Stomach smooth muscle (tissue), 2 donors: ENCODE results near the gene ATP4B.

Experiments
- H3K27ac ChIP-seq: one replicate; pipeline ENCODE4 v1.7.0; 2013; ENCODE audit warnings: mild to moderate bottlenecking, low read length, inconsistent platforms
- H3K27me3 ChIP-seq, 2 donors: one replicate each; pipeline ENCODE4 v1.7.0; 2013; ENCODE audit warnings: low read length in 2 of 2; ENCODE audit not compliant: insufficient read depth in 2 of 2, control insufficient read depth in 1 of 2
- H3K36me3 ChIP-seq, 2 donors: one replicate each; pipeline ENCODE4 v1.7.0; 2013; ENCODE audit warnings: low read length in 2 of 2; ENCODE audit not compliant: control insufficient read depth in 2 of 2, insufficient read depth in 2 of 2
- H3K4me1 ChIP-seq: one replicate; pipeline ENCODE4 v1.7.0; 2013; ENCODE audit warnings: low read length; ENCODE audit not compliant: control insufficient read depth, insufficient read depth
- H3K4me3 ChIP-seq, 2 donors: one replicate each; pipeline ENCODE4 v1.7.0; 2013; ENCODE audit warnings: low read length in 2 of 2
- H3K9ac ChIP-seq, 2 donors: one replicate each; pipeline ENCODE4 v1.7.0; 2013; ENCODE audit warnings: low read length in 2 of 2, mild to moderate bottlenecking in 1 of 2
- H3K9me3 ChIP-seq, 2 donors: one replicate each; pipeline ENCODE4 v1.7.0; 2013; ENCODE audit warnings: low read length in 2 of 2; ENCODE audit not compliant: control insufficient read depth in 2 of 2
- donor health status: healthy.
- donor health status: Pancreatic carcinoma.

Gene ATP4B

DNA sequence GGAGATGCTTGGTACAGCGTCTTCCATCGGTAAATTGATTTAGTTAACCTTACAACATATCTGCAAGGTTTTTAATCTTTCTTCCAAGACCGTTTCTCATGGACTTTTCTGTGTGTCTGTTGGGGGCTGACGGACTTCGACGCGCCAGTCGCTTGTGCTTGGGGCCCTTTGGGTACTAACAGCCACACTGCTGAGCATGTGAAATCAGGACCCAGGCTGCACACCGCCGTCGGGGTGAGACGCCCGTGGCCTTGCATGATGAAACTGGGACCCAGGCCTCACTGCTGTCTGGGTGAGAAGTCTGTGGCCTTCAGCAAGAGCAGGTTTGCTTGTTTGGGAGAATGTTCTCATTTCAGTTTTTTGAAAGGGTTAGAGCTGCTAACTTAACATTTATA is 9.8 kb downstream of the ATP4B start:
- Histone ChIP-seq H3K9me3 (no peaks in the 10 kb centered on the region), H3K4me1 (peaks cover 13% of the 10 kb centered on the region), H3K27me3 (no peaks in the 10 kb centered on the region), H3K36me3 (no peaks in the 10 kb centered on the region), H3K4me3 (no peak overlapping the region), H3K9ac (no peak overlapping the region), H3K27ac (no peak overlapping the region)

DNA sequence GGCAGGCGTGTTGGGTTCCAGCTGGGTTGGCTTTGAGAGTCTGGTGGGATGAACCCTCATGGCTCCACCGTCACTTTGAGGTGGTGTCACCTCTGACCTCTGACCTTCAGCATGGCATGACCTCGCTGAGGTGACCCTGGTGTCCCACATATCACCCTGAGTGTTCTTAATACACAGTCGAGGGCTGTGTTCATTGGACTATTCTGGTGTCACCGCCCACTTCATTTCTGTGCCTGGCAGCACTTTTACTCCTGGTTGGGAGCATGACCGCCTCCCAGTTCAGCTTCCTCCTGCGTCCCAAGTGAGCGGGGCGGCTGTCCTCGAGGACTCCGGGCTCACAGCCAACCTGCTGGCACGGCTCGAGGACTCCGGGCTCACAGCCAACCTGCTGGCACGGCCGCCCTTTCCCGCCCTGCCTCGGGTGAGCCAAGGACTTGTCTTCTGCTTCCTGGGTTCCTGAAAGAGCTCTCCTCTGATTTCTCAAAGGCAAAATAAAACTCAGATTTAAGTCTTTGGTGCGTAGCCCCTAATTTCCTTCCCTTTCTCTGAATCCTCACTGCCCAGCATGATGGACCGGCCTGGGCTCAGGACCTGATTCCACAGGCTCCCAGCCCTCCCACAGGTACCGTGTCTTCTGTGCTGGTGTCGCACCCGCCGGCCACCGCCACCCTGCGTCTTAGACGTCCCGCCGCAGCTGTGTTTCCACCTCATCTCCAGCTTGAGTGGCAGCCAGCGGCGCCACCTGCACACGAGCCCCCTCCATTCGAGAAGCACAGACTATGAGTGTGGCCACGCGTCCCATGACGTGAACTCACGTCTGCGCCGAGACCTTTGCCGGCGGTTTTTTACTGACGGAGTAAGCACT is 10.4 kb downstream of the ATP4B start:
- H3K9me3 ChIP-seq = no peaks in the 10 kb centered on the region
- peaks cover 13% of the 10 kb centered on the region for H3K4me1 ChIP-seq
- no peak overlapping the region for H3K4me3 ChIP-seq
- peak overlapping the region; percentile 55 for H3K27ac ChIP-seq
- H3K36me3 ChIP-seq = no peaks in the 10 kb centered on the region
- no peak overlapping the region for H3K9ac ChIP-seq
- H3K27me3 ChIP-seq = no peaks in the 10 kb centered on the region

DNA sequence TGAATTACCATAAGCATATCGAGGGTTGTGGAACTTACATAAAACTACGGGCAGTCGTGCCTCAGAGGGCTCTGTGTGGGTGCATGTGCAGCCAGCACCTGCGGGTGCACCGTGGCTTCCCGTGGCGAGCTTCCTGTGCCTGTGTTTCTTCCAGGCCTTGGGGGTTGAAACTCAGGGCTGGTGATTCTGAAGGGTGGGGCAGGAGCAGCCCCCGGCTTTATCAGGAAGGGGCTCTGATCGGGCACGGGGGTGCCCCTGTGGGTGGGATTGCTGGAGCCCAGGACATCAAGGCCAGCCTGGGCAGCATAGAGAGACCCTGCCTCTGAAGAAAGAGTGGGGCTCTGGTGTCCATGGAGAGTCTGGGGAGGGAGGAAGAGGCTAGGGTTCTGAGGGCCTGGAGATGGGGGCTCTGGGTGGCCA is 11.1 kb downstream of the ATP4B start:
- Histone ChIP-seq H3K9me3 (no peaks in the 10 kb centered on the region), H3K9ac (no peak overlapping the region), H3K4me1 (peaks cover 13% of the 10 kb centered on the region), H3K27ac (peak overlapping the region; percentile 55), H3K4me3 (no peak overlapping the region), H3K36me3 (no peaks in the 10 kb centered on the region), H3K27me3 (no peaks in the 10 kb centered on the region)

DNA sequence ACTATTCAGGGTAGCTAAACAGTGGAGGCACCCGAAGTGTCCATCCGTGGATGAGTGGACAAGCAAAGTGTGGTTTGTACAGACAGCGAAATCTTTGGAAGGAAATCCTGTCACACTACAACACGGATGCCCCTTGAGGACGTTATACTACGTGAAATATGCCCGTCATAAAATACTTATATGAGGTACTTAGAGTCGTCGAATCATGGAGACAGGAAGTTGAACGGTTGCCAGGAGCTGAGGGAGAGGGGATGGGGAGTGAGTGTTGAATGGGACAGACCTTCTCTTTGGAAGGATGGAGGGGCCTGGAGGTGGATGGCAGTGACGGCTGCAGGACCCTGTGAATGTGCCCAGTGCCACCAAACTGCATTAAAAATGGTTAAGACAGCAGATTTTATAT is 11.6 kb downstream of the ATP4B start:
- Histone ChIP-seq H3K9ac (no peak overlapping the region), H3K36me3 (peaks cover 0 to 2% of the 10 kb centered on the region in 2 donors), H3K27ac (no peak overlapping the region), H3K9me3 (no peaks in the 10 kb centered on the region), H3K4me1 (peaks cover 12% of the 10 kb centered on the region), H3K4me3 (no peak overlapping the region), H3K27me3 (no peaks in the 10 kb centered on the region)

DNA sequence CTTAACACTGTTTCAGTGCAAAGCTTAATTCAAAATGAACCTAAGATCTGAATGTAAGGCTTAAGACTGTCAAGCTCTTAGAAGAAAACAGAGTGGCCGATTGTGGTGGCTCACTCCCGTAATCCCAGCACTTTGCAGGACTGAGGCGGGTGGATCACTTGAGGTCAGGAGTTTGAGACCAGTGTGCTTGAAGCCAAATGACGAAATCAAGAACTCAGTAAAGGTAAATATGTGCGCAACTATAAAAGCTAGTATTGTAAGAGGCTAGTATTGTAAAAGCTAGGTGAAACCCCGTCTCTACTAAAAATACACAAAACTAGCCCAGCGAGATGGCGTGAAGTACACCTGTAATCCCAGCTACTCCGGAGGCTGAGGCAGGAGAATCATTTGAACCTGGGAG is 12.7 kb downstream of the ATP4B start:
- Histone ChIP-seq H3K4me1 (peaks cover 10% of the 10 kb centered on the region), H3K9me3 (no peaks in the 10 kb centered on the region), H3K27ac (no peak overlapping the region), H3K36me3 (peaks cover 0 to 3% of the 10 kb centered on the region in 2 donors), H3K4me3 (no peak overlapping the region), H3K9ac (no peak overlapping the region), H3K27me3 (no peaks in the 10 kb centered on the region)

DNA sequence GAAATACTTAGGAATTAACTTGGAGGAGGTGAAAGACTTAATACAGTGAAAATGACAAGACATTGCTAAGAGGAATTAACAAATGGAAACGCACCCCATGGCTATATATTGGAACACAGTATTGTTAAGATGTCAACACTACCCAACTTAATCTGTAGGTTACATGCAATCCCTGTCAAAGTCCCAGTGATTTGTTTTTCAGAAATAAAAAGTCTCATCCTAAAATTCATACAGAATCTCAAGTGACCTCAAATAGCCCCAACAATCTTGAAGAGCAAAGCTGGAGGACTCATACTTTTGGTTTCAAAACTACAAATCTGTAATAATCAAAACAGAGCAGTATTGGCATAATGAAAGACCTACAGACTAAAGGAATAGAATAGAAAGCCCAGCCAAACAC is 13.2 kb downstream of the ATP4B start:
- Histone ChIP-seq H3K27me3 (no peaks in the 10 kb centered on the region), H3K4me1 (peaks cover 14% of the 10 kb centered on the region), H3K27ac (no peak overlapping the region), H3K9me3 (no peaks in the 10 kb centered on the region), H3K9ac (no peak overlapping the region), H3K36me3 (peaks cover 1 to 3% of the 10 kb centered on the region in 2 donors), H3K4me3 (no peak overlapping the region)

DNA sequence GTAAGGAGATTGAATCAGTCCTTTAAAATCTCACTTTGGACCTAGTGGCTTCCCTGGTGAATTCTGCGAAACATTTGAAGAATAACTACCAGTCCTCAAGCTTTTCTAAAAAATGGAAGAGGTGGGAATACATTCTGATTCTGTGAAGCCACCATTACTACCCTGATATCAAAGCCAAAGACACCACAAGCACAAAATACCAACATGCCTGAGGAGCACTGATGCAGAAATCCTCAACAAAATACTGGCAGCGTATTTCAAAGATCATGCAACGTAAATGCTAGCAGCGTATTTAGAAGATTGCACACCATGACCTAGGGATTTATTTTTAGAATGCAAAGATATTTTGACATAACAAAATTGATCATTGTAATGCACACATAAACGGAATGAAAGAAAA is 14.4 kb downstream of the ATP4B start:
- no peak overlapping the region for H3K27ac ChIP-seq
- H3K9me3 ChIP-seq = no peaks in the 10 kb centered on the region
- no peaks in the 10 kb centered on the region for H3K27me3 ChIP-seq
- H3K4me1 ChIP-seq = peaks cover 20% of the 10 kb centered on the region
- H3K36me3 ChIP-seq = peaks cover 3 to 6% of the 10 kb centered on the region in 2 donors
- no peak overlapping the region for H3K9ac ChIP-seq
- no peak overlapping the region for H3K4me3 ChIP-seq

DNA sequence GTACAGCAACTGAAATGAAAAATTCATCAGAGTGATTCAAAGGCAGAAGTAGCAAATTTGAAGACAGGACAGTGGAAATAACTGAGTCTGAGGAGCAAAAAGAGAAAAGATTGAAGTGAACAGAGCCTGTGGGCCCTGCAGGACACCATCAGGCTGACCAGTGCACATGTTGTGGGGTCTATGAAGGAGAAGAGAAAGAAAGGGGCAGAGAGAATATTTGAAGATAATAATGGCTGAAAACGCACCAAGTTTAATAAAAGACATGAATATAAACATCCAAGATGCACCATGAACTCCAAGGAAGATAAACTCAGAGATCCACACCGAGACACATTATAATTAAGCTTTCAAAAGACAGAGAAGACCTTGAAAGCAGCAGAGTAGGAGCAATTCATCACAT is 15.4 kb downstream of the ATP4B start:
- Histone ChIP-seq H3K4me1 (peaks cover 17% of the 10 kb centered on the region), H3K27ac (no peak overlapping the region), H3K4me3 (no peak overlapping the region), H3K27me3 (no peaks in the 10 kb centered on the region), H3K9me3 (no peaks in the 10 kb centered on the region), H3K36me3 (peaks cover 9 to 13% of the 10 kb centered on the region in 2 donors), H3K9ac (no peak overlapping the region)

DNA sequence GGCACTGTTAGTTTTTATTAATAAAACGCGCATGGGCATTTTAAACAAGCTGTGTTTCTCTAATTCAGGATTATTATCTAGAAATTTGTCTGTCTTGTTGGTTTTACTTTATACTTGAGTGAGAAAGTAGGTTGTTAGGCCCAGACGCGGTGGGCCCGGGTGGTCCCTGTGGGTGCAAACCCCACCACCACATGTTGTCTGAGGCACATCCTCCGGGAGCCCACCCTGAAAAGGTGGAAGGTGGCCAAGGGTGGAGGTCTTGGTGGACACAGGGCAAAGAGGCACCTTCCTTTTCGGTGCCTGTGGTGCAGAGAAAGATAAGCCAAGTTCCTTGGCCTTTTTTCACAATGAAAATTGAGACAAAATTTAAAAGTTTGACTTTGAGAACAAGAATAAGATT is 16.6 kb downstream of the ATP4B start:
- Histone ChIP-seq H3K27me3 (no peaks in the 10 kb centered on the region), H3K9me3 (no peaks in the 10 kb centered on the region), H3K4me1 (peaks cover 10% of the 10 kb centered on the region), H3K9ac (no peak overlapping the region), H3K27ac (no peak overlapping the region), H3K36me3 (peaks cover 20% of the 10 kb centered on the region in 2 donors), H3K4me3 (no peak overlapping the region)

DNA sequence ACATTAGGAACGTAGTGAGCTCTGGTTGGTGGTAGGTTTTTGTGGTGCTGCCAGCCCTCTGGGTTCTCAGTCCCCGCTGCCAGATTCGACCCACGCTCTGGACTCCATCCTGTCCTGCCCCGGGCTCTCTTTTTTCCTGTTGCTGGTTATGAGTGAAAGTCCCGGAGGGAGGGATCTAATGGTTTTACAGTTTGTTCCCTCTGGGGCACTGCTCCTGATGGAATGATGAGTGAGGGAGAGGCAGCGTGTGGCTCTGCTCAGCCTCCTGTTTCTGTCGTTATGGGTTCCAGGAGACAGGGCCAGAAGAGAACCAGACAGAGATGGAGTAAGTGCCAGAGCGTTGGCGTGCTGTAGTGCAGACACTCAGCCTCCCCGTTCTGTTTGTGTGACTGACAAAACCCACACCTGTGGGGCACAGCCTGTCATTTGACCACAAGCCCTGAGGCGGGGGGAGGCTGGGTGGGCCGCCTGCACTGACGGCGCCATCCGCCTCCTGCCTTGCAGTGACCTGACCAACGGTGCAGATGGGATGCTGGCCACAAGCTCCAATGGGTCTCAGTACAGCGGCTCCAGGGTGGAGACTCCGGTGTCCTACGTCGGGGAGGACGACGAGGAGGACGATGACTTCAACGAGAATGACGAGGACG is 18.3 kb downstream of the ATP4B start:
- Histone ChIP-seq H3K4me1 (peaks cover 10% of the 10 kb centered on the region), H3K9ac (peak overlapping the region in 1 of 2 donors; percentile 29), H3K9me3 (no peaks in the 10 kb centered on the region), H3K27ac (peak overlapping the region; percentile 11), H3K4me3 (no peak overlapping the region), H3K27me3 (no peaks in the 10 kb centered on the region), H3K36me3 (peaks cover 34 to 36% of the 10 kb centered on the region in 2 donors)

DNA sequence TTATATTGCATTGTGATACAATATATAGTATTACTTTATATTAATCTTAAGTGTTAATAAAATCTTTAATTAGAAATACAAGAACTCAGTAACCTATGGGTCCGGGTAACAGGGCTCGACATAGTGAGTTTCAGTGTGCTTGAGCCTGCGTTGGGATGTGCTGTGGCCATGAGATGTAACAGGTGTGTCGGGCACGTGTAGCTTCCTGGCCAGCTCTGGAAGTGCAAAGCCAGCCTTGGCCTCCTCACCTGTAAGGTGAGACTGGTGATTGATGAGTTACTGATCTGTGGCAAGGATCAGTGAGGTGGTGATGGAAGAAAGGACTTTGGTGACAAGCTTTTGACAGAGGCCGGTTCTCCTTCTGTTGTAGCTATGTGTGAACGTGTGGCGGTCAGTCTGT is 19.2 kb downstream of the ATP4B start:
- Histone ChIP-seq H3K9ac (no peak overlapping the region), H3K36me3 (peaks cover 39 to 45% of the 10 kb centered on the region in 2 donors), H3K27ac (no peak overlapping the region), H3K4me1 (peaks cover 10% of the 10 kb centered on the region), H3K9me3 (no peaks in the 10 kb centered on the region), H3K27me3 (no peaks in the 10 kb centered on the region), H3K4me3 (no peak overlapping the region)
